SW480 (cell line): Measurements from ENCODE around the gene TTC23L.

Experiments used
- DNase-seq: peaks from one replicate; pipeline ENCODE4 v3.0.0-alpha.2; 2016; ENCODE audit warnings: low spot score

TTC23L gene

GRCh38 chr5:34870382-34870781 lies 31.4 kb downstream of the TTC23L start:
- DNase-seq: no peak

GRCh38 chr5:34876275-34876674 lies 37.3 kb downstream of the TTC23L start:
- no peak for DNase-seq

DNA sequence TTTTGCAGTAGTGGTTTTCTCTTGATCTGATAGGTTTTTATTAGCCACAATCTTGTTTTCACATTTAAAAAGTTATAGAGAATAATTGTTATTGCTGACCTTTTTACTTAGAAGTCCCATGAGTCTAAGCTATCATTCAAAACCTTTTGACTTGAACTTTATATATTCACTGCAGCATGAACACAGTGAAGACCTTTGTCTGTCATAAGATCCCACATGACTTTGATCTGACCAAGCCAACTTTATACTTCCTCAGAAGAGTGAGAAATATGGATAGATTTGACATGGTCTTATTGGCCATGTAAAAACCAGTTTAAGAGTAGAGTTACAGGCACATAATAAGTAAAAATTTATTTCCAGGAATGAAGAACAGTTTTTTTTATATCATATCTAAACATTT lies 42.3 kb downstream of the TTC23L start:
- no peak for DNase-seq

- DNase-seq: no peak
These were observed 47.6 kb downstream of the TTC23L start for GRCh38 chr5:34886392-34887119.

- DNase-seq: no peak
These were observed 50.4 kb downstream of the TTC23L start for GRCh38 chr5:34889394-34889793.

DNA sequence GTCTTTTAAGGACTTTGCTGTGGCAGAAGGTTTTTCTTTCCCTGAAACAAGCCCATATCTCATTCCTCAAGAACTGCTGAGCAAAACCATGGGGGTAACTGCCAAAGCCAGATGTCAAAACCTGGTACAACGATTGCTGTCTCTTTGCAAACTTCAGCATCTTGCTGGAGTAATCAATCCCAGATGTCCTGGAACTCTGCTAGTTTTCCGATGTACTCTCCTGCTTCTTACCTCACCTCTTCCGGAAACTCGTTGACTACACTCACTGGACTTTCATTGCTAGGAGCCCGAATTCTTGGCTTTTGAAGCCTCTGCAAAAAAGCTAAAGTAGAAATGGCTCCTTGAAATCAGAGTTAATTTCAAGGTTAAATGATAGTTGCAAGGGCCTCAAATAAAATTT lies 53.0 kb downstream of the TTC23L start:
- DNase-seq: no peak

DNA sequence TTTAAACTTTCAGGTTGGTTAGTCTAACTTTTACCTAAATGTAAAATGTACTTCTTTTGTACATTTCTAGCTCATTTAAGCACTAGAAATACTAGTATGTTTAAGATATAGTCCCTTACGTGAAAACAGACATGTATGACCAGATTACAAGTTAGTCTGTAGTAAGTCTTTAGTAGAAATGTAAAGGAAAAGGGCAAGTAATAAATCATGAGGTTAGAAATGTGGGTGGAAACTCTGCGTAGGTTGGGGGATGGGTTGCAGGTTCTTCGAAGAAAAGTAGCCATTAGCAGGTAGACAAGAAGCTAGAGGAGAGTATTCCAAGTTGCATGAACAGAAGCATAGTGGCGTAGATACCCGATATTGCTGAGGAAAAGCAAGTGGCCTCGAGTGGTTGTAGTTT lies 53.5 kb downstream of the TTC23L start:
- DNase-seq: no peak

- no peak for DNase-seq
These were observed 55.8 kb downstream of the TTC23L start for GRCh38 chr5:34894716-34895115.

GRCh38 chr5:34895641-34896419 lies 56.9 kb downstream of the TTC23L start:
- no peak for DNase-seq

DNA sequence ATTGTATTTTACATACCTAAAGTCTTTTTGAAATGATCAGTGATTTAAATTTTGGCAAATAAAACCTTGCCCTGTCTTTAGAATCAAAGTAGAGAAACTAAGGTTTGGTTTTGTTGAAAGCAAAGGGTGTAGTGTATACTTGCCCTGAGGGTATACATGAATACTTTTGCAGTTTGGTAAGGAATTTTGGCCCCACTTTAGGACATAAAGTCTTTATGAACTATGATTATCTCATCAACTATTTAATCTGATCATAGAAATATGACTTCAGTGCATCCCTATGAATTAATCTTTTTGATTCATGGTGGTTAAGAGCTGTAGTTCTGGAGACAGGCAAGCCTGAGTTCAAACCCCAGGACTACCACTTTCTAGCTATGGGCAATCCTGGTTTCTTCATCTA lies 58.7 kb downstream of the TTC23L start:
- DNase-seq: no peak

DNA sequence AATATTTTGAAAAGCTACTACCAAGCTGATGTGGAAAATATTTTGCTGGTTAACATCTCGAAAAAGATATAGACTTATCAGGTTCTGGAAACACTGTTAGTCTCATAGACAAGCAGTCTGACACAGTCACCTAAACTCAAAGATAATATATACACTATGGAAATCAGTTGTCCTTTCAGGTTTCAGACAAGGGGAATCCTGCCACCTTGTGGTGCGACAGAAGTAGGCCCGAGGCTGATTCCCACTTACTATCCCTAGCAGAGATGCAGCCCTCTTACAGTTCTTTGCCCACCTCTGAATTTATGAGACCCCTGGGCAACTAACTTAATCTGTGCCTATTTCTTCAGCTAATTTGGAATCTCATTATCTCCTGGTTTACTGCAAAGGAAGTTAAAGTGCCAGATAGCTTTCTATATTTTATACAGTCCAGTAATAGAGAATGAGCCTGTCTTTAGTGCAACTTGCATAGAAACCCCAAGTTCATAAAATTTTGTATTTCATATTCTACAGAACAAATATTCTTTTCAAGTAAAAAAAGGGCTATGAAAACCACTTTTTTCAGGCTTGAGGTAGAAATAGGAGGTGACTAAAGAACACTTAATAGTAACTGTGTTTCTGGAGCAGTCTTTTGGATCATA lies 59.4 kb downstream of the TTC23L start:
- DNase-seq: peak; percentile 58

DNA sequence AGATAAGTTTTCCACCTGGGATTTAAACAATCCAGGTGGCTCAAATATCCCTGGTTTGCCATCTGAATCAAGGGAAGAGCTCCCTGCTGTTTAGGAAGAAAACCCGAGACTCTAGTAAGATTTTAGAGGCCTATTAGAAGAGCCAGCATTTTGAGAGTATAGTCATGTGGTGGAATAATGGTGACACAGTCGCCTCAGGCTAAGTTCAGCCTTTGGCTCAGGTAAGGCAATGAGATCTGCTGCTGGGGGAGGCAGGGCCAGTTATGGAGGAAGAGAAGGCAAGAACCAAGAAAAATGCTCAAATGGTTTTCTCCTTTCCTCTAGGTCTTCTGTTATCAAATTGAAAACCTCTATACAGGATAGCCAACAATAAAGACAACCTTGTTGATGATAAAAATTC lies 60.1 kb downstream of the TTC23L start:
- no peak for DNase-seq

DNA sequence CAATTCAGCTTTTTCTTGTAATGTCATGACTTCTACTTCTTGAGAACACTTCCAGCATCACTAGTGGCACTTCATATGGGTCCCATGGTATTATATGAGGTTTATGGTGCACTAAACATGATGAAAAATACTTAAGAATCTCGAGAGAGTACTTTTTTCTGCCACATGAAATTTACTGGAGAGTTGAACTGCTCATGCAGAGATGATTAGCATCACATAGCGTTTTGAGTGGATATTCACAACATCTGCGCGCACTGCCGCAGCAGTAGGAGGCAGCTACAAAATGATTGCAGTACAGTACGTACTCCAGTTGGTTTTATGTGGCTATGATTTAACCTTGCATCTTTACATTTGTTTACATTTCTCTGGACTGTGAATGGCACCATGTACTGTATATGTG lies 61.7 kb downstream of the TTC23L start:
- no peak for DNase-seq

DNA sequence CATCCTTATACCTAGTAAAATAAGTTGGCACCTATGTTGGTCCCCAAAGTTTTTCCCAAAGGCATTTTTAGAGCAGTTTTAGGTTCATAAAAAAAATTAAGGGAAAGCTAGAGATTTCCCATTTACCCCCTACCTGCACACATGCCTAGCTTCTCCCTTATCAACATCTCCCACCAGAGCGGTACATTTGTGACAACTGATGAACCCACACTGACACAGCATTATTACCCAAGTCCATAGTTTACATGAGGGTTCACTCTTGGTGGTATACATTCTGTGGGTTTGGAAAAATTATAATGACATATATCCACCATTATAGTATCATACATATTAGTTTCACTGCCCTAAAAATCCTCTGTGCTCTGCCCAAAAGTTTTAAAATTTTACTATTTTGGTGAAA lies 64.3 kb downstream of the TTC23L start:
- no peak for DNase-seq

DNA sequence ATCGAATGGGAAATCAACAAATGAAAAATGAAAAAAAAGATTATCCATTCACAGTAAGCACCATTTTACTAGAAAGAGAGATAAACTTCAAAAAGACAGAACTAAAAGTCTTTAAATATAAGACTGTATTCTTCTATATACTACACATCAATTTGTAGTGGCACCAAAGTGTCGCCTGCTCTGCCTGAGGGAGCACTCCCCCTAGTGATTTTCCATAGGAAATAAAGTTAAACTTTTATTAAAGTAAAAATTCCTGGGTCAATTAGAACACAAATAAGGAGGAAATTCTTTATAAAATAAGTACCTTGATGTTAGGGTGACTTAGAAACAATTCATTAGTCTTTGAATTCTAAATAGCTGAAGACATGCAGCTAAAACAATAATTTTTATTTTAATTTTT lies 66.6 kb downstream of the TTC23L start:
- no peak for DNase-seq

DNA sequence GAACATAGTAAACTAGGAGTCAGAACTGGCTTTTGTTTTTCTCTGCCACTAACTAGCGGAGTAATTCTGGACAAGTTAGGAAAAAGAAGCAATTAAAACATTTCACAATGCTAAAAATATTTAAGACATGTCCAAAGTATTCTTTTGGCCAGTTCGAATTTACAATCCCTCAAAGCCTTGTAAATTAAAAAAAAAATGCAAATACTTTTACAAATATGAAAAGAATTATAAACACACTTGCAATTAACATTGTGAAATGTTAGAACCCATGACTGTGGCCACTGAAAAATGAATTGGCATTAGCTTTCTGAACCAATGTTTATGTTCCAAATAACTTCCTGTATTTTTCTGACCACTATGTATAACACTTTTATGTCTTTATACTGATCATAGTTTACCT lies 74.1 kb downstream of the TTC23L start:
- DNase-seq: no peak

DNA sequence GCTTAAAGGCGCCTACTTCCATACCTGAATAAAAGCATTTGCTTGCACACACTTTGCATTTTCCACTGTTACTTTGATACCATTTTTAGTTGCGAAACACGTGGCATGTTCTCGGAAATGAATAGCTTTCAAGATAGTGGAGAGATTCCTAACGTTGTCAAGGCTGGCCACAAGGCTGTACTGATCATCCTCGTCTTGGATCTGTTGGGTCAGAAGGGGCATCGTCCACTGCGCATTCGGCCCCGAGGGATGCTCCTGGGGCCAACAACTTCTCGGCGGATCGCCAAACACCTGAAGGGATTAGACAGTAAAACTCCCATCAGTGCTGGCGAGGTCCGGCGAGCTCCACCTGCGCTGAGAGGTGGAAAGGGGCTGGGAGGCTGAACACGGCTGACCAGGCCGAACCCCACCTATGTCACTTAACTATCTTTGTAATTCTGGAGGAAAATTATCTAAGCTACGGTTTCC lies 75.7 kb downstream of the TTC23L start:
- peak; percentile 20 for DNase-seq

- peak; percentile 97 for DNase-seq
These were observed 76.3 kb downstream of the TTC23L start, which contains the start of the genes BRIX1 and RAD1 for GRCh38 chr5:34915139-34915855. Gene BRIX1 (plus strand): TSS chr5:34915711. CDS start chr5:34915739, 28 bp downstream. Gene RAD1 (minus strand): TSS chr5:34915504. CDS start chr5:34914892, 612 bp downstream.

DNA sequence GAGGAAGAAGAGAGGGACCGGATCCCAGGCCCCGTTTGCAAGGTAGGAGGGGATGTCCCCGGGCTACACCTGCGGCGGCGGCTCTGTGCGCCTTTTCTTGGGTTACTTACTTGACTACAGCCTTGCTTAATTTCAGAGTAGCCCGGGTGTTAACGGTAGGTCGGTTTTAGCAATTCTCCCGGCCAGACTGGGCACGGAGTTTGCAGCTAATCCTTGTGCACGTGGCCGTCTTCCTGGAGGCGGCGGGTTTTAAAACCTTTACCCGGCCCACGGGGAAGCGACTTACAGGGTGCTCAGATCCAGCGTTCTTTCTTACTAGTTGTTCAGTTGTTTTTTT lies 76.9 kb downstream of the TTC23L start:
- no peak for DNase-seq

- no peak for DNase-seq
These were observed 77.6 kb downstream of the TTC23L start for GRCh38 chr5:34916518-34916917.

DNA sequence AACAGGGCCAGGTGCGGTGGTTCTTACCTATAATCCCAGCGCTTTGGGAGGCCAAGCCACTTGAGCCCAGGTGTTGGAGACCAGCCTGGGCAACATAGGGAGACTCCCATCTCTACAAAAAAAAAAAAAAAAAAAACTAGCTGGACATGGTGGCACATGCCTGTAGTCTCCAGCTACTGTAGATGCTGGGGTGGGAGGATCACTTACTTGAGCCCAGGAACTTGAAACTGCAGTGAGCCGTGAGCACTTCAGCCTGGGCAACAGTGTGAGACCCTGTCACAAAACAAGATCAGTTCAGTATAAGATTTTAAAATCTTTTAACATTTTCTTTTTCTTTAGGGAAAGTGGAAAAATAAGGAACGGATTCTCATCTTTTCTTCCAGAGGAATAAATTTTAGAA lies 79.1 kb downstream of the TTC23L start:
- DNase-seq: no peak

- no peak for DNase-seq
These were observed 80.1 kb downstream of the TTC23L start for GRCh38 chr5:34919077-34919476.
